Suprapubic skin (tissue), 4 donors: ENCODE measurements around the gene CCSER2. TPM values are rescaled to one million over a fixed set of nuclear protein-coding genes. Genes with fewer than 3 reads are reported as not detected.

Experiments used
- DNase-seq, 2 donors: peaks; one replicate each; pipeline ENCODE4 v3.0.0-alpha.2; 2019; ENCODE audit warnings: low spot score in 2 of 2
- H3K27ac ChIP-seq: fragments of 200-600 bp; sonication (generic); one replicate; pipeline ENCODE4 v1.5.1; 2019
- H3K27me3 ChIP-seq: fragments of 200-600 bp; sonication (generic); one replicate; pipeline ENCODE4 v1.5.1; 2019
- H3K36me3 ChIP-seq: fragments of 200-600 bp; sonication (generic); one replicate; pipeline ENCODE4 v1.5.1; 2019
- H3K4me1 ChIP-seq: fragments of 200-600 bp; sonication (generic); one replicate; pipeline ENCODE4 v1.5.1; 2019
- H3K4me3 ChIP-seq: fragments of 200-600 bp; sonication (generic); one replicate; pipeline ENCODE4 v1.5.1; 2019; ENCODE audit warnings: mild to moderate bottlenecking
- H3K9me3 ChIP-seq: fragments of 200-600 bp; sonication (generic); one replicate; pipeline ENCODE4 v1.5.1; 2019
- CTCF ChIP-seq, 2 donors: fragments of 200-600 bp in 1 of 2; fragments of 450-650 bp in 1 of 2; sonication (generic) in 1 of 2; IDR thresholded peaks; one replicate each; pipeline ENCODE4 v1.5.1; 2016 to 2019; ENCODE audit warnings: antibody characterized with exemption in 2 of 2, mild to moderate bottlenecking in 1 of 2, moderate library complexity in 1 of 2
- EP300 ChIP-seq: sonication (generic); formaldehyde crosslinking; IDR thresholded peaks from one replicate; pipeline ENCODE4 v1.6.1; 2017; ENCODE audit warnings: antibody characterized with exemption
- POLR2A ChIP-seq, 2 donors: fragments of 450-650 bp; IDR thresholded peaks; one replicate each; pipeline ENCODE4 v1.6.1; 2017; ENCODE audit warnings: antibody characterized with exemption in 2 of 2, mild to moderate bottlenecking in 2 of 2, moderate library complexity in 2 of 2
- POLR2AphosphoS5 ChIP-seq, 3 donors: sonication (generic); formaldehyde crosslinking; IDR thresholded peaks; one replicate each; pipeline ENCODE4 v1.6.1; 2017; ENCODE audit warnings: antibody characterized with exemption in 3 of 3
- WGBS: methylation state at CpG from one replicate; pipeline ENCODE4 v1.1.5; 2018; 5-methylcytosine and 5-hydroxymethylcytosine counted together
- total RNA-seq, 4 donors: library from RNA; depleted of rRNA; stranded (reverse); fragments of >200 nt; gene quantifications; one replicate each; pipeline ENCODE4 v1.1.0, GENCODE V29; 2016

The CCSER2 gene
- total RNA-seq, 4 donors from 2014 or later, result 39.8 to 52.7 (median 47.9) TPM

GRCh38 chr10:84565881-84566582 lies 237.6 kb downstream of the CCSER2 start:
- no peaks in the 10 kb centered on the region for H3K9me3 ChIP-seq
- no peaks in the 10 kb centered on the region for H3K36me3 ChIP-seq
- H3K27ac ChIP-seq, result no peak overlapping the region
- no peak for DNase-seq
- TF ChIP-seq POLR2A (IDR thresholded peaks at IDR 0.05) (no peak), CTCF (IDR thresholded peaks at IDR 0.05) (no peak), POLR2AphosphoS5 (IDR thresholded peaks at IDR 0.05) (no peak), EP300 (no peak)
- peaks cover 20% of the 10 kb centered on the region for H3K27me3 ChIP-seq
- 67% methylated on average over 6 of the region's 6 CpGs for WGBS
- H3K4me3 ChIP-seq, result no peak overlapping the region
- H3K4me1 ChIP-seq, result no peaks in the 10 kb centered on the region

GRCh38 chr10:84567133-84567532 lies 238.7 kb downstream of the CCSER2 start:
- peaks cover 20% of the 10 kb centered on the region for H3K27me3 ChIP-seq
- DNase-seq, result no peak
- H3K4me1 ChIP-seq, result no peaks in the 10 kb centered on the region
- TF ChIP-seq POLR2A (IDR thresholded peaks at IDR 0.05) (no peak), POLR2AphosphoS5 (IDR thresholded peaks at IDR 0.05) (no peak), CTCF (IDR thresholded peaks at IDR 0.05) (no peak), EP300 (no peak)
- H3K27ac ChIP-seq, result no peak overlapping the region
- WGBS, result 41% methylated on average over 2 of the region's 2 CpGs
- no peaks in the 10 kb centered on the region for H3K36me3 ChIP-seq
- no peak overlapping the region for H3K4me3 ChIP-seq
- no peaks in the 10 kb centered on the region for H3K9me3 ChIP-seq

Other genes starting within 250 kb of the CCSER2 start
- 100 to 1,000 TPM in 3 of 4 donors, 10 to 100 TPM in 1; 91.2 to 132 (median 125) TPM for gene GHITM, start 189.1 kb upstream of the CCSER2 start, total RNA-seq
- gene GPR15LG, start 154.8 kb upstream of the CCSER2 start, total RNA-seq, result 10 to 100 TPM in 2 of 4 donors, 1 to 10 TPM in 2; 2.0 to 19.3 (median 8.6) TPM
- gene CDHR1, start 134.1 kb upstream of the CCSER2 start, total RNA-seq, result 100 to 1,000 TPM; 106 to 398 (median 143) TPM
- not detected for gene LRIT2, start 103.0 kb upstream of the CCSER2 start, total RNA-seq
- not detected for gene LRIT1, start 87.0 kb upstream of the CCSER2 start, total RNA-seq
- not detected for gene RGR, start 83.5 kb upstream of the CCSER2 start, total RNA-seq